CD14-positive monocyte (primary cell): Measurements from ENCODE around the gene SCN9A. TPM values are rescaled to one million over a fixed set of nuclear protein-coding genes. Genes with fewer than 3 reads are reported as not detected.
A peak's percentile ranks its signal among the peaks of the same experiment; 100 is the strongest.

ENCODE experiments used
- DNase-seq, 3 donors: peaks; one replicate each; pipeline ENCODE4 v3.0.0-alpha.2; 2011 to 2022
- H2AFZ ChIP-seq: 2 replicates; pipeline ENCODE4 v1.6.0; 2012; ENCODE audit warnings: mild to moderate bottlenecking, low read depth, low read length, inconsistent platforms; ENCODE audit not compliant: insufficient read depth, poor library complexity, severe bottlenecking
- H3K27ac ChIP-seq, 2 donors: 1 replicate in 1 of 2; 2 replicates in 1 of 2; pipeline ENCODE4 v1.5.1; 2012 to 2013; ENCODE audit warnings: low read length in 2 of 2, control low read depth in 1 of 2, inconsistent platforms in 1 of 2, low read depth in 1 of 2, mild to moderate bottlenecking in 1 of 2
- H3K27me3 ChIP-seq, 2 donors: one replicate each; pipeline versions ENCODE4 v1.6.0 to v1.6.1; 2011 to 2013; ENCODE audit warnings: low read length in 2 of 2; ENCODE audit not compliant: control insufficient read depth in 2 of 2, insufficient read depth in 2 of 2
- H3K36me3 ChIP-seq, 2 donors: replicated peaks in 1 of 2; 1 replicate in 1 of 2; 2 replicates in 1 of 2; pipeline versions ENCODE4 v1.5.1 to v1.6.1; 2012 to 2013; ENCODE audit warnings: low read length in 2 of 2, control low read depth in 1 of 2, inconsistent platforms in 1 of 2, mild to moderate bottlenecking in 1 of 2; ENCODE audit not compliant: insufficient read depth in 2 of 2, control insufficient read depth in 1 of 2
- H3K4me1 ChIP-seq, 2 donors: 1 replicate in 1 of 2; 2 replicates in 1 of 2; pipeline versions ENCODE4 v1.5.1 to v1.6.1; 2012 to 2013; ENCODE audit warnings: low read length in 2 of 2, control low read depth in 1 of 2, inconsistent platforms in 1 of 2, mild to moderate bottlenecking in 1 of 2, moderate library complexity in 1 of 2; ENCODE audit not compliant: insufficient read depth in 2 of 2, control insufficient read depth in 1 of 2
- H3K4me2 ChIP-seq: replicated peaks from 2 replicates; pipeline ENCODE3; 2012; ENCODE audit warnings: low read length, moderate library complexity, mild to moderate bottlenecking; ENCODE audit not compliant: poor library complexity, severe bottlenecking; ENCODE audit errors: extremely low read depth
- H3K4me3 ChIP-seq, 3 experiments: fragments of 200-600 bp in 1 of 3; sonication (generic) in 1 of 3; replicated peaks in 1 of 3; 1 replicate in 2 of 3; 2 replicates in 1 of 3; pipeline ENCODE4 v1.5.1; 2011 to 2013; ENCODE audit warnings: low read length in 3 of 3, mild to moderate bottlenecking in 3 of 3, control low read depth in 2 of 3, low read depth in 2 of 3, inconsistent platforms in 1 of 3, moderate library complexity in 1 of 3
- H3K79me2 ChIP-seq: 2 replicates; pipeline ENCODE4 v1.6.0; 2012; ENCODE audit warnings: mild to moderate bottlenecking, control low read depth, inconsistent platforms, low read length, moderate library complexity; ENCODE audit not compliant: insufficient read depth
- H3K9ac ChIP-seq: 2 replicates; pipeline ENCODE4 v1.6.0; 2017; ENCODE audit warnings: low read length, mild to moderate bottlenecking; ENCODE audit not compliant: insufficient read depth, poor library complexity, severe bottlenecking
- H3K9me3 ChIP-seq, 2 donors: replicated peaks in 1 of 2; 1 replicate in 1 of 2; 2 replicates in 1 of 2; pipeline versions ENCODE4 v1.5.1 to v1.6.1; 2012 to 2013; ENCODE audit warnings: low read length in 2 of 2, control low read depth in 1 of 2; ENCODE audit not compliant: control insufficient read depth in 1 of 2, insufficient read depth in 1 of 2
- H4K20me1 ChIP-seq: 2 replicates; pipeline ENCODE4 v1.6.0; 2012; ENCODE audit warnings: mild to moderate bottlenecking, low read length, control low read depth, moderate library complexity; ENCODE audit not compliant: insufficient read depth
- H3K27ac Mint-ChIP-seq, 7 donors: one replicate each; pipeline ENCODE4 v1.8.0; 2020; ENCODE audit warnings: mild to moderate bottlenecking in 7 of 7, mixed read lengths in 7 of 7, moderate library complexity in 6 of 7, inconsistent platforms in 2 of 7
- H3K27me3 Mint-ChIP-seq, 3 donors: one replicate each; pipeline ENCODE4 v1.8.0; 2021 to 2022; ENCODE audit warnings: low read depth in 3 of 3, mild to moderate bottlenecking in 3 of 3, mixed read lengths in 3 of 3, moderate library complexity in 3 of 3, inconsistent platforms in 1 of 3
- H3K36me3 Mint-ChIP-seq, 2 donors: one replicate each; pipeline ENCODE4 v1.8.0; 2020; ENCODE audit warnings: mixed read lengths in 2 of 2, inconsistent platforms in 1 of 2, mild to moderate bottlenecking in 1 of 2
- H3K4me1 Mint-ChIP-seq: one replicate; pipeline ENCODE4 v1.8.0; 2020; ENCODE audit warnings: mild to moderate bottlenecking, mixed read lengths
- H3K4me3 Mint-ChIP-seq, 2 donors: one replicate each; pipeline ENCODE4 v1.8.0; 2020; ENCODE audit warnings: mild to moderate bottlenecking in 2 of 2, mixed read lengths in 2 of 2, moderate library complexity in 1 of 2
- H3K9me3 Mint-ChIP-seq, 7 donors: one replicate each; pipeline ENCODE4 v1.8.0; 2020 to 2022; ENCODE audit warnings: mixed read lengths in 7 of 7, mild to moderate bottlenecking in 6 of 7, moderate library complexity in 6 of 7, inconsistent platforms in 2 of 7
- CTCF ChIP-seq: fragments of 200-600 bp; IDR thresholded peaks from one replicate; pipeline ENCODE4 v1.8.0; 2022; ENCODE audit warnings: antibody characterized with exemption, mild to moderate bottlenecking
- WGBS: methylation state at CpG from one replicate; pipeline ENCODE4 v1.1.5; 2013; ENCODE audit warnings: missing lambda C conversion rate; ENCODE audit not compliant: insufficient coverage; 5-methylcytosine and 5-hydroxymethylcytosine counted together
- intact Hi-C, 2 donors: fragments of 100-400 bp; cut with micrococcal nuclease; formaldehyde crosslinking; loops; one replicate each; pipeline versions ENCODE4 v1.15.0 to v1.15.1; 2023
- polyA plus RNA-seq, 3 donors: library from polyadenylated mRNA; depleted of rRNA in 1 of 3; unstranded in 2 of 3; stranded (reverse) in 1 of 3; fragments of 300-500 nt in 2 of 3; fragments of >200 nt in 1 of 3; fragmentation: Illumina TruSeq in 2 of 3; gene quantifications; 1 replicate in 2 of 3; 2 replicates in 1 of 3; pipeline ENCODE4 v1.2.3, GENCODE V29; 2012 to 2021

SCN9A gene
- polyA plus RNA-seq, 3 donors = 0.24 to 0.67 (median 0.26) TPM

- DNase-seq = peak in 2 of 3 donors; percentile 3 to 5
- Histone ChIP-seq H3K79me2 (no peaks in the 10 kb centered on the region), H3K9me3 (no peaks in the 10 kb centered on the region), H3K27me3 (no peaks in the 10 kb centered on the region), H3K4me3 (no peak overlapping the region), H3K4me2 (no peak overlapping the region), H3K36me3 (no peaks in the 10 kb centered on the region), H4K20me1 (no peaks in the 10 kb centered on the region), H2AFZ (no peak overlapping the region), H3K9ac (no peak overlapping the region), H3K4me1 (no peaks in the 10 kb centered on the region), H3K27ac (no peak overlapping the region)
- Mint-ChIP-seq H3K4me3 (no peak overlapping the region), H3K9me3 (no peaks in the 10 kb centered on the region), H3K36me3 (no peaks in the 10 kb centered on the region), H3K27me3 (peaks cover 0 to 2% (median 2%) of the 10 kb centered on the region in 3 donors), H3K4me1 (no peaks in the 10 kb centered on the region), H3K27ac (peak overlapping the region in 1 of 7 donors; percentile 38)
- intact Hi-C loops = no loop called here
- 56% methylated on average over 19 of the region's 24 CpGs for WGBS
- TF ChIP-seq CTCF = peak; percentile 48
Measured at GRCh38 chr2:166180951-166181812, 194.6 kb downstream of the SCN9A start.

- no CpG with 5 or more reads among the region's 3 CpGs for WGBS
Measured at GRCh38 chr2:166179201-166179600, 196.5 kb downstream of the SCN9A start.

More at GRCh38 chr2:166179201-166179600, 196.5 kb downstream of the SCN9A start:
- no peak overlapping the region for H3K27ac ChIP-seq
- no peaks in the 10 kb centered on the region for H3K79me2 ChIP-seq
- H3K9me3 Mint-ChIP-seq = no peaks in the 10 kb centered on the region
- H3K27ac Mint-ChIP-seq = no peak overlapping the region
- H3K9me3 ChIP-seq = no peaks in the 10 kb centered on the region
- H3K27me3 ChIP-seq = no peaks in the 10 kb centered on the region
- DNase-seq = no peak
- no peak overlapping the region for H3K9ac ChIP-seq
- no peak for TF ChIP-seq CTCF
- H3K4me1 Mint-ChIP-seq = no peaks in the 10 kb centered on the region
- H3K36me3 ChIP-seq = no peaks in the 10 kb centered on the region
- peaks cover 0 to 5% (median 2%) of the 10 kb centered on the region in 3 donors for H3K27me3 Mint-ChIP-seq
- H4K20me1 ChIP-seq = no peaks in the 10 kb centered on the region
- no peak overlapping the region for H3K4me3 ChIP-seq
- H3K36me3 Mint-ChIP-seq = no peaks in the 10 kb centered on the region
- H2AFZ ChIP-seq = no peak overlapping the region
- no peak overlapping the region for H3K4me2 ChIP-seq
- intact Hi-C loops = no loop called here
- no peaks in the 10 kb centered on the region for H3K4me1 ChIP-seq
- no peak overlapping the region for H3K4me3 Mint-ChIP-seq
